ENCODE data around the gene WWOX.

DNA sequence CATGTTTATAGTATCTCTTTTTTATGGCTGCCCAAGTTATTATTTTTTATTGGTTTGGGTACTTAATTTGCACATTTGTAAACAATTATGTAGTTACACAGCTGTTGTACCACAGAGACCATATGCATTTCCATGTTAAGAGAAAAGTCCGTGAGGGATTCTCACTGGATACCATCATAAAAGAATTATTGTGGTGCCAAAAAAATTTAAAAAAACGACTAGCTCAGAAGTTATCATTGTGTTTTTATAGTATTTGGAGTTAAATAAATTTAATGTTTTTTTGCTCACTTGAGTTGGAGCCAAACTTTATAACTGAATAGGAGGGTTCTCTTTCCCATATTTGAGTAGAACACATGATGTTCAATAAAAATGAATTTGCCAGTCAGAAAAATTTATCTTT, 618.7 kb downstream of the WWOX start:
- TF ChIP-seq, protein P1, sequence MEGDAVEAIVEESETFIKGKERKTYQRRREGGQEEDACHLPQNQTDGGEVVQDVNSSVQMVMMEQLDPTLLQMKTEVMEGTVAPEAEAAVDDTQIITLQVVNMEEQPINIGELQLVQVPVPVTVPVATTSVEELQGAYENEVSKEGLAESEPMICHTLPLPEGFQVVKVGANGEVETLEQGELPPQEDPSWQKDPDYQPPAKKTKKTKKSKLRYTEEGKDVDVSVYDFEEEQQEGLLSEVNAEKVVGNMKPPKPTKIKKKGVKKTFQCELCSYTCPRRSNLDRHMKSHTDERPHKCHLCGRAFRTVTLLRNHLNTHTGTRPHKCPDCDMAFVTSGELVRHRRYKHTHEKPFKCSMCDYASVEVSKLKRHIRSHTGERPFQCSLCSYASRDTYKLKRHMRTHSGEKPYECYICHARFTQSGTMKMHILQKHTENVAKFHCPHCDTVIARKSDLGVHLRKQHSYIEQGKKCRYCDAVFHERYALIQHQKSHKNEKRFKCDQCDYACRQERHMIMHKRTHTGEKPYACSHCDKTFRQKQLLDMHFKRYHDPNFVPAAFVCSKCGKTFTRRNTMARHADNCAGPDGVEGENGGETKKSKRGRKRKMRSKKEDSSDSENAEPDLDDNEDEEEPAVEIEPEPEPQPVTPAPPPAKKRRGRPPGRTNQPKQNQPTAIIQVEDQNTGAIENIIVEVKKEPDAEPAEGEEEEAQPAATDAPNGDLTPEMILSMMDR (IDR thresholded peaks at IDR 0.05; ENCODE audit: low read length): no peak
- TF ChIP-seq EZH2 (optimal IDR thresholded peaks at IDR 0.05; ENCODE audit: low read depth, low read length): no peak
- no peak for TF ChIP-seq EZH2phosphoT487 (IDR thresholded peaks at IDR 0.05; ENCODE audit: low read length)

Data from MM.1S (cell line).